Measurements from ENCODE around the gene BTG1. TPM values are rescaled to one million over a fixed set of nuclear protein-coding genes. Genes with fewer than 3 reads are reported as not detected.
A peak's percentile ranks its signal among the peaks of the same experiment; 100 is the strongest.

Gene BTG1
- total RNA-seq, 1 experiment from 2014 or later = 32.7 TPM

- Histone ChIP-seq H2BK15ac (ENCODE audit: low read depth, low read length) (no peak overlapping the region), H3K56ac (ENCODE audit: insufficient read length, low read depth, low read length) (no peak overlapping the region), H2BK12ac (ENCODE audit: insufficient read length, low read depth, low read length) (no peak overlapping the region), H2BK120ac (ENCODE audit: low read depth, low read length, poor library complexity, severe bottlenecking) (no peak overlapping the region), H3K79me1 (ENCODE audit: insufficient read depth, low read depth, low read length, poor library complexity, severe bottlenecking) (no peaks in the 10 kb centered on the region), H3K79me2 (ENCODE audit: insufficient read depth, low read length) (peaks cover 41% of the 10 kb centered on the region; the same call in 1 of the 2 replicates), H3K23me2 (ENCODE audit: insufficient read length, low read depth, low read length, poor library complexity, severe bottlenecking) (no peaks in the 10 kb centered on the region), H3T11ph (ENCODE audit: low read length) (no peak overlapping the region), H3K18ac (ENCODE audit: insufficient read length, low read depth, low read length) (no peak overlapping the region), H3K4me2 (ENCODE audit: insufficient read depth, insufficient read length, low read length) (no peak overlapping the region), H4K91ac (ENCODE audit: insufficient read length, low read depth, low read length) (no peak overlapping the region), H2AK5ac (ENCODE audit: insufficient read length, low read length) (no peak overlapping the region), H3K14ac (ENCODE audit: insufficient read depth, low read length) (no peak overlapping the region), H2AFZ (ENCODE audit: low read length) (no peak overlapping the region), H3K9me3 (ENCODE audit: control insufficient read depth, low read depth, low read length) (no peaks in the 10 kb centered on the region), H4K8ac (replicated peaks; ENCODE audit: insufficient read length, low read depth, low read length) (no peak overlapping the region), H3K4ac (ENCODE audit: low read depth, low read length) (no peak overlapping the region), H3K27me3 (ENCODE audit: insufficient read depth, low read length) (no peaks in the 10 kb centered on the region), H3K4me1 (ENCODE audit: insufficient read depth, low read length) (peaks cover 14% of the 10 kb centered on the region), H3K9ac (ENCODE audit: extremely low read depth, insufficient read length, low read length) (no peak overlapping the region), H3K23ac (ENCODE audit: insufficient read length, low read depth, low read length) (no peak overlapping the region), H4K5ac (ENCODE audit: insufficient read length, low read depth, low read length) (no peak overlapping the region), H2BK5ac (ENCODE audit: insufficient read length, low read length) (no peak overlapping the region), H2BK20ac (ENCODE audit: low read depth, low read length, poor library complexity, severe bottlenecking) (no peak overlapping the region), H4K20me1 (ENCODE audit: control insufficient read depth, insufficient read depth, insufficient read length) (no peaks in the 10 kb centered on the region), H3K27ac (ENCODE audit: insufficient read length, low read depth, low read length) (no peak overlapping the region)
- Mint-ChIP-seq H3K4me3 (peak overlapping the region in 1 of 2 experiments; percentile 22; a peak in 2 of 5 replicates), H3K4me1 (peaks cover 85% of the 10 kb centered on the region in 2 experiments), H3K9me3 (no peaks in the 10 kb centered on the region), H3K27me3 (ENCODE audit: low read depth) (no peaks in the 10 kb centered on the region), H3K27ac (peak overlapping the region in 1 of 3 experiments; percentile 81; a peak in 2 of 7 replicates), H3K36me3 (ENCODE audit: insufficient read depth in 1 of 3, low read depth in 3 of 3) (peaks cover 5 to 33% (median 18%) of the 10 kb centered on the region in 3 experiments)
- DNase-seq = no peak
- no CpG with 5 or more reads among the region's 1 CpG for WGBS (ENCODE audit: extremely low coverage, insufficient read length, low lambda C conversion rate)
- no peak for TF ChIP-seq CTCF (conservative IDR thresholded peaks at IDR 0.05)
Measured at GRCh38 chr12:92138144-92138543, 7.5 kb downstream of the BTG1 start.
